PFSK-1 (cell line): ENCODE measurements around the gene APLP2.

Experiments used
- FOXP2 ChIP-seq: optimal IDR thresholded peaks from 2 replicates; pipeline ENCODE3; 2011; ENCODE audit warnings: borderline replicate concordance, control low read depth, inconsistent platforms; ENCODE audit not compliant: insufficient read depth; ENCODE audit errors: extremely low read length, extremely low read depth
- POLR2AphosphoS5 ChIP-seq: IDR thresholded peaks from 2 replicates; pipeline ENCODE4 v1.6.1; 2012; ENCODE audit warnings: low read depth, mild to moderate bottlenecking, control low read depth, low read length, moderate library complexity
- TAF1 ChIP-seq: IDR thresholded peaks from 2 replicates; pipeline ENCODE4 v1.6.1; 2012; ENCODE audit warnings: low read length, control low read depth, borderline replicate concordance; ENCODE audit not compliant: insufficient read depth

GRCh38 chr11:130085671-130086290 is 16.1 kb downstream of the APLP2 start:
- TF ChIP-seq TAF1 (no peak), FOXP2 (no peak), POLR2AphosphoS5 (no peak)
